Measurements from ENCODE around the gene ZNF524.

Gene ZNF524

GRCh38 chr19:55603115-55603514 lies 3.0 kb downstream of the ZNF524 start:
- DNase-seq = no peak

GRCh38 chr19:55603581-55604292 lies 3.6 kb downstream of the ZNF524 start:
- DNase-seq = no peak

GRCh38 chr19:55605207-55605636 lies 5.1 kb downstream of the ZNF524 start:
- DNase-seq = peak; percentile 99

GRCh38 chr19:55605637-55606470 lies 5.8 kb downstream of the ZNF524 start, which contains the start of gene ZNF865:
ZNF865 (plus strand) TSS chr19:55605647; CDS start chr19:55613619, 7,972 bp downstream.
- peak; percentile 78 for DNase-seq

- no peak for DNase-seq
These were observed 6.3 kb downstream of the ZNF524 start for GRCh38 chr19:55606471-55606787.

- DNase-seq = no peak
These were observed 6.7 kb downstream of the ZNF524 start for GRCh38 chr19:55606817-55607216.

GRCh38 chr19:55609326-55609725 lies 9.2 kb downstream of the ZNF524 start:
- DNase-seq = no peak

GRCh38 chr19:55611300-55611982 lies 11.4 kb downstream of the ZNF524 start:
- DNase-seq = no peak

GRCh38 chr19:55611983-55612645 lies 12.0 kb downstream of the ZNF524 start:
- no peak for DNase-seq

- DNase-seq = no peak
These were observed 13.3 kb downstream of the ZNF524 start for GRCh38 chr19:55613396-55613795.

- DNase-seq = no peak
These were observed 14.0 kb downstream of the ZNF524 start for GRCh38 chr19:55613930-55614710.

GRCh38 chr19:55614711-55615542 lies 14.8 kb downstream of the ZNF524 start:
- no peak for DNase-seq

- DNase-seq = no peak
These were observed 15.7 kb downstream of the ZNF524 start for GRCh38 chr19:55615543-55616394.

- DNase-seq = no peak
These were observed 16.3 kb downstream of the ZNF524 start for GRCh38 chr19:55616395-55616875.

- DNase-seq = no peak
These were observed 17.3 kb downstream of the ZNF524 start for GRCh38 chr19:55617426-55617825.

GRCh38 chr19:55618426-55618825 lies 18.3 kb downstream of the ZNF524 start:
- no peak for DNase-seq

GRCh38 chr19:55619286-55619685 lies 19.2 kb downstream of the ZNF524 start:
- DNase-seq = no peak

- DNase-seq = peak; percentile 23
These were observed 20.5 kb downstream of the ZNF524 start for GRCh38 chr19:55620410-55621204.

- DNase-seq = no peak
These were observed 21.2 kb downstream of the ZNF524 start for GRCh38 chr19:55621205-55621672.

Measured in activated CD4-positive, alpha-beta T cell treated with anti-CD3 and anti-CD28 coated beads, Interleukin-10, Interleukin-2, amounts not matched to agents 100 ng/mL and 50 ng/mL, durations not matched to agents 16 hours and 8 hours (primary cell).